DMS79 (cell line): ENCODE measurements around the gene CNTNAP5.

ENCODE experiments used
- DNase-seq: peaks from one replicate; lab custom pipeline; 2025; lab: John Stamatoyannopoulos, UW

CNTNAP5 gene

GRCh38 chr2:124063596-124063995, 38.5 kb downstream of the CNTNAP5 start:
- no peak for DNase-seq

GRCh38 chr2:124065636-124066035, 40.5 kb downstream of the CNTNAP5 start:
- no peak for DNase-seq

- no peak for DNase-seq
Measured at GRCh38 chr2:124066776-124067175, 41.7 kb downstream of the CNTNAP5 start.

- no peak for DNase-seq
Measured at GRCh38 chr2:124079045-124079444, 54.0 kb downstream of the CNTNAP5 start.

GRCh38 chr2:124080281-124081153, 55.4 kb downstream of the CNTNAP5 start:
- no peak for DNase-seq

GRCh38 chr2:124081154-124081716, 56.1 kb downstream of the CNTNAP5 start:
- DNase-seq = no peak

- no peak for DNase-seq
Measured at GRCh38 chr2:124088616-124089015, 63.5 kb downstream of the CNTNAP5 start.

- no peak for DNase-seq
Measured at GRCh38 chr2:124091721-124092120, 66.6 kb downstream of the CNTNAP5 start.

- DNase-seq = no peak
Measured at GRCh38 chr2:124092651-124093050, 67.6 kb downstream of the CNTNAP5 start.

- no peak for DNase-seq
Measured at GRCh38 chr2:124104914-124105313, 79.8 kb downstream of the CNTNAP5 start.

GRCh38 chr2:124112206-124112605, 87.1 kb downstream of the CNTNAP5 start:
- no peak for DNase-seq

GRCh38 chr2:124112966-124113365, 87.9 kb downstream of the CNTNAP5 start:
- DNase-seq = no peak

- DNase-seq = no peak
Measured at GRCh38 chr2:124120246-124120645, 95.2 kb downstream of the CNTNAP5 start.

- DNase-seq = no peak
Measured at GRCh38 chr2:124121106-124121505, 96.0 kb downstream of the CNTNAP5 start.

GRCh38 chr2:124121760-124122275, 96.7 kb downstream of the CNTNAP5 start:
- no peak for DNase-seq

- no peak for DNase-seq
Measured at GRCh38 chr2:124122340-124122739, 97.3 kb downstream of the CNTNAP5 start.

GRCh38 chr2:124131276-124131675, 106.2 kb downstream of the CNTNAP5 start:
- no peak for DNase-seq

- DNase-seq = no peak
Measured at GRCh38 chr2:124136110-124136509, 111.0 kb downstream of the CNTNAP5 start.

GRCh38 chr2:124138076-124138475, 113.0 kb downstream of the CNTNAP5 start:
- DNase-seq = no peak

- no peak for DNase-seq
Measured at GRCh38 chr2:124145982-124146381, 120.9 kb downstream of the CNTNAP5 start.

GRCh38 chr2:124147552-124147951, 122.5 kb downstream of the CNTNAP5 start:
- no peak for DNase-seq

GRCh38 chr2:124149571-124149970, 124.5 kb downstream of the CNTNAP5 start:
- DNase-seq = no peak

GRCh38 chr2:124151691-124152090, 126.6 kb downstream of the CNTNAP5 start:
- no peak for DNase-seq
